BE2C (cell line): ENCODE results near the gene CAMKV.
"Not testable (repeated sequence)": the region's sequence is repeated elsewhere in the genome, so short reads cannot be mapped to it uniquely, and the experiment has no call there.

Experiments used
- DNase-seq: peaks from one replicate; pipeline ENCODE4 v3.0.0-alpha.2; 2020
- H3K27me3 ChIP-seq: fragments of 250-450 bp; sonication (Bioruptor Pico); 2 replicates; pipeline ENCODE4 v1.5.1; 2020; ENCODE audit warnings: mild to moderate bottlenecking
- H3K36me3 ChIP-seq: fragments of 250-450 bp; sonication (Bioruptor Pico); 2 replicates; pipeline ENCODE4 v1.5.1; 2020; ENCODE audit warnings: mild to moderate bottlenecking
- H3K4me1 ChIP-seq: fragments of 250-450 bp; sonication (Bioruptor Pico); 2 replicates; pipeline ENCODE4 v1.5.1; 2020
- H3K4me3 ChIP-seq: 2 replicates; pipeline ENCODE4 v1.5.1; 2011; ENCODE audit warnings: low read depth, low read length
- H3K9me3 ChIP-seq: fragments of 250-450 bp; sonication (Bioruptor Pico); 2 replicates; pipeline ENCODE4 v1.5.1; 2020
- TF ChIP-seq, protein P1 (sequence below): IDR thresholded peaks from 2 replicates; pipeline ENCODE4 v1.5.1; 2012; ENCODE audit warnings: mild to moderate bottlenecking, low read depth, low read length

Gene CAMKV

DNA sequence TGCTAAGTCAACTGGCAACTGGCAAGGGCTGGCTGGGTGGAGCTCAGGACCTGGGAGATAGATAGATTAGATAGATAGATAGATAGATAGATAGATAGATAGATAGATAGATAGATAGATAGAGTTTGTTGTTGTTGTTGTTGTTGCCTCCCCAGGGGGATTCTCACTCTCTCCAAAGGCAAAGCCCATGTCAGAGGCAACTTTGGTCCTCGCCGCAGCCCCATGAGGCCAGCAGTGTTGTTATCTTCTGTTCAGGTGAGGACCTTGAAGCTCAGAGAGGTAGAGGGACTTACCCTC is 41.4 kb upstream of the CAMKV start:
- no peak overlapping the region for H3K4me3 ChIP-seq
- H3K9me3 ChIP-seq = no peaks in the 10 kb centered on the region
- TF ChIP-seq, protein P1, sequence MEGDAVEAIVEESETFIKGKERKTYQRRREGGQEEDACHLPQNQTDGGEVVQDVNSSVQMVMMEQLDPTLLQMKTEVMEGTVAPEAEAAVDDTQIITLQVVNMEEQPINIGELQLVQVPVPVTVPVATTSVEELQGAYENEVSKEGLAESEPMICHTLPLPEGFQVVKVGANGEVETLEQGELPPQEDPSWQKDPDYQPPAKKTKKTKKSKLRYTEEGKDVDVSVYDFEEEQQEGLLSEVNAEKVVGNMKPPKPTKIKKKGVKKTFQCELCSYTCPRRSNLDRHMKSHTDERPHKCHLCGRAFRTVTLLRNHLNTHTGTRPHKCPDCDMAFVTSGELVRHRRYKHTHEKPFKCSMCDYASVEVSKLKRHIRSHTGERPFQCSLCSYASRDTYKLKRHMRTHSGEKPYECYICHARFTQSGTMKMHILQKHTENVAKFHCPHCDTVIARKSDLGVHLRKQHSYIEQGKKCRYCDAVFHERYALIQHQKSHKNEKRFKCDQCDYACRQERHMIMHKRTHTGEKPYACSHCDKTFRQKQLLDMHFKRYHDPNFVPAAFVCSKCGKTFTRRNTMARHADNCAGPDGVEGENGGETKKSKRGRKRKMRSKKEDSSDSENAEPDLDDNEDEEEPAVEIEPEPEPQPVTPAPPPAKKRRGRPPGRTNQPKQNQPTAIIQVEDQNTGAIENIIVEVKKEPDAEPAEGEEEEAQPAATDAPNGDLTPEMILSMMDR = no peak
- peaks cover 6% of the 10 kb centered on the region; the same call in 1 of the 2 replicates for H3K4me1 ChIP-seq
- DNase-seq = no peak
- no peaks in the 10 kb centered on the region for H3K36me3 ChIP-seq
- no peaks in the 10 kb centered on the region for H3K27me3 ChIP-seq

DNA sequence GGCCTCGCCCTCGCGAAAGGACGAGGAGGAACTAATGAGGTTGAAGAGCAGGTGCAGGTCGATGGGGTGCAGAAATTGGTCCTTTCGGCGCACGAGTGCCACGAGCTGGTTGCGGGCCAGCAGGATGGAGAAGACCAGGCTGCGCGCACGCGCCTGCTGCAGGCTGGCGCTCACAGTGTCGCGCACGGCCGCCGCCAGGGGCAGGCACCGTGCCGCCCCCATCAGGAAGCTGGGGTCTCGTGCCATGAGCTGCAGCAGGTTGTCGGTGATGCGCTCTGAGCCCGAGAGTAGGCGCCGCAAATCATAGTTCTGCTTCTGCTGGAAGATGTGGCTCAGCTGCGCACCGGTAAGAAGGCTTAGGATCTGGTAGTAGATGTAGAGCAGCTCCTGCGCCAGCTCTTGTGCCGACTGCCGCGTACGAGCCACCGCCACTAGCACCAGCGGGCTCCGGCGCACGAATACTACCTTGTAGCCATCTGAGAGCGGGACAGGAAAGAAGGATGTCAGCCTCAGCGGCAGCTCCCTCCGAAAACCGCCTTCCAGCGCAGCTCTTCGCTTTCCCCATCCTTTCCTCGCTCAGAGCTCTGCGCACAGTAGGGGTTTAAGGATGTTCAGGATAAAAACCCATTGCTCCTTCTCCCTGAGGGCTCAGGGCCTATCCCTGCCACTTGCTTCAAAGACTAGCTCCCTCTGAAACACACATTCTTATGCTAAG is 40.9 kb upstream of the CAMKV start:
- Histone ChIP-seq H3K27me3 (no peaks in the 10 kb centered on the region), H3K4me3 (no peak overlapping the region), H3K36me3 (no peaks in the 10 kb centered on the region), H3K4me1 (peaks cover 6% of the 10 kb centered on the region; the same call in 1 of the 2 replicates), H3K9me3 (no peaks in the 10 kb centered on the region)
- DNase-seq = no peak
- TF ChIP-seq, protein P1 = no peak

- H3K4me1 ChIP-seq = peaks cover 6% of the 10 kb centered on the region; the same call in 1 of the 2 replicates
- no peaks in the 10 kb centered on the region for H3K27me3 ChIP-seq
- H3K4me3 ChIP-seq = no peak overlapping the region
- TF ChIP-seq, protein P1 = no peak
- H3K9me3 ChIP-seq = no peaks in the 10 kb centered on the region
- DNase-seq = no peak
- no peaks in the 10 kb centered on the region for H3K36me3 ChIP-seq
These were observed 38.9 kb upstream of the CAMKV start for GRCh38 chr3:49908373-49909199.

DNA sequence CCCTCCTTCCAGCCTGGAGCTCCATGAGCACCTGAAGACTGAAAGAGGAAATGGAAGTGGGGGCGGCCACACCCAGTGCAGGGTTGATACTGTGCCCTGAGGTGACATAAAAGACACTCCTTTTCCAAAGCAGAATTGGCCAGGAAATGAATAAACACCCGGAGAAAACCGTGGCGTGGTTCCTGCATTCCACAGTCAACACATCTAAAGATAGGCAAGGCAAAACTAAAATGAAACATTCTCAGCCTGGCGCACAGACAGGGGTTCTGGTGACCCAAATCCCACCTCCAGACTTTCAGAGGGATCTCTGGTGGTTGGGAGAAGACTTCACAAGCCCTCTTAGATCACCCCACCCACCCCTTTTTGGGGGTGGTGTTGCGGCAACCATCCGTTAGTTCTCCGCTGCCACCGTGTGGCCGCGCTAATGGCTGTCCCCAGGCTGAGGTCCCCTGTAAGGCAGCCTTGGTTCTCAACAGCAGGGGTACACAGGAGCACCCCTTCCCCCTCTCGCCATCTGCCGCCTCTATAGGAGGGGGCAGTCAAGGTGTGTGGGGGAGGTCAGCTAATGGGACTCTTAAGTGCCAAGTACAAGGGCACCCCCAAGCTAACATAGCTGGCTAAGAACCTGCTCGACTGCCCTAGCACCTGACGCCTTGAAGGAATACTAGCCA is 36.5 kb upstream of the CAMKV start:
- H3K9me3 ChIP-seq = no peaks in the 10 kb centered on the region
- no peak overlapping the region for H3K4me3 ChIP-seq
- DNase-seq = peak; percentile 33
- H3K4me1 ChIP-seq = no peaks in the 10 kb centered on the region
- no peaks in the 10 kb centered on the region for H3K36me3 ChIP-seq
- H3K27me3 ChIP-seq = no peaks in the 10 kb centered on the region
- TF ChIP-seq, protein P1 = peak; percentile 27

DNA sequence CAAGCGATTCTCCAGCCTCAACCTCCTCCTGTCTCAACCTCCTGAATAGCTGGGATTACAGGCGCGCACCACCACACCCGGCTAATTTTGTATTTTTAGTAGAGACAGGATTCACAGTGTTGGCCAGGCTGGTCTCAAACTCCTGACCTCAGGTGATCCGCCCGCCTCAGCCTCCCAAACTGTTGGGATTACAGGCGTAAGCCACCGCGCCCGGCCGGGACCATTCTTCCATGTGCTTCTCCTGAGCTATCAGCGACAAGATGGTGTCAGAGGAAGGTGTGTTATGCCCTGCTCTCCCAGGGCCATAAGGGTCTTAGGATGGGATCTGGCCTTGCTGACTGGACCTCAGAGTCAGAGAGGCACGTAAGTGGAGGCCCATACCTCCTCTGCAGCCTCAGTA is 34.7 kb upstream of the CAMKV start:
- DNase-seq, H3K9me3 ChIP-seq, H3K4me3 ChIP-seq, H3K27me3 ChIP-seq, H3K36me3 ChIP-seq, H3K4me1 ChIP-seq: not testable (repeated sequence)

DNA sequence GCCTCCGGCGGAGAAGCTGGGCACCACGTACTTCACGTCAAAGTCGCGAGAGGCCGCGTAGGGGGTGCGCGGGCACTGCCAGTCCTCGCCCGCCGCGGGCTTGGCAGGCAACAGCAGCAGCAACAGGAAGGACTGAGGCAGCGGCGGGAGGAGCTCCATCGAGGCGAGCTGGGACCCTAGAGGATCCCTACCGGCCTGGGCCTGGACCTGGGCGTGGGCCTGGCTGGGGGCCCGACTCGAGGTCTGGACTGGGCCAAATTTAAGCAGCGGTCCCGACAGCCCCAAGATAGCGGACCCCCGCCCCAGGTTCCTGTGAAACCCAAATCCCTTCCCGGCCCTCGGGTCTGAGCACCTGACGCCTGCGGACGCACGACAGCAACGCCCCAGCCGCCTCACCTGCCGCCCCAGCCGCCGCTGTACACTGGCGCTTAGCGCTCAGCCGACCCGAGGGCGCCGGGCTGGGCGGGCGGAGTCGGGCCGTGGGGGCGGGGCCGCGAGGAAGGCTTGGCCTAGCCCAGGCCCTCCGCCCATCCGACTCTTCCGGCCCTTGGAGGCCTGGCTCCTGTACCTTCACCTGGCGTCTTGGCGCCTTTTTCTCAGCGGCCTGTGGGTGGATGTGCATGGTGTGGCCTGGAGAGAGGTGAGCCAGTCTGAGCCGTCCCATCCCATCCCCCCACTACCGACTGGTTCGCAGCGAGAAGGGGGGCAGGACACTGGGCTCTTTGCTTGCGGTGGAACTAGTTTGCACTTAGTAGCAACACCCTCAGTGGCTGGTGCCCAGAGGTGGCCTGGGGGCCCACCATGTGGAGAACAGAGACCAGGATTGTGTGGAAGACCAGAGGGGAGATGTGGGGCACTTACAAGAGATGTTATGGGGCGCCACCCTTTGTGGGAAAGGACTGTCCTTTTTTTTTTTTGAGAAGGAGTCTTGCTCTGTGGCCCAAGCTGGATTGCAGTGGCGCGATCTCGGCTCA is 34.0 kb upstream of the CAMKV start, which contains the start of gene MST1R:
MST1R (minus strand) TSS at position 423 of the 974 bp plus-strand sequence; CDS start at position 159, 264 bp downstream.
- Histone ChIP-seq H3K4me1 (no peaks in the 10 kb centered on the region), H3K9me3 (no peaks in the 10 kb centered on the region), H3K27me3 (no peaks in the 10 kb centered on the region), H3K36me3 (no peaks in the 10 kb centered on the region), H3K4me3 (no peak within 1 kb of the TSS)
- no peak for DNase-seq
- TF ChIP-seq, protein P1 = no peak
